Umbilical cord (tissue), 2 donors: ENCODE data around the gene OSBPL10. TPM values are rescaled to one million over a fixed set of nuclear protein-coding genes. Genes with fewer than 3 reads are reported as not detected.
"Not testable (repeated sequence)": the region's sequence is repeated elsewhere in the genome, so short reads cannot be mapped to it uniquely, and the experiment has no call there.

Experiments used
- DNase-seq: peaks from one replicate; pipeline ENCODE4 v3.0.0-alpha.2; 2015; ENCODE audit warnings: low spot score
- total RNA-seq: library from RNA; depleted of rRNA; stranded (reverse); fragments of >200 nt; gene quantifications from one replicate; pipeline ENCODE4 v1.2.3, GENCODE V29; 2014; ENCODE audit warnings: low replicate concordance; ENCODE audit not compliant: insufficient read depth

Gene OSBPL10
- total RNA-seq, 1 donor from 2014 or later: 25.0 TPM

GRCh38 chr3:31892916-31893573 is 88.0 kb downstream of the OSBPL10 start:
- no peak for DNase-seq

- DNase-seq: no peak
These were observed 88.6 kb downstream of the OSBPL10 start for GRCh38 chr3:31892500-31892899.

- DNase-seq: peak; percentile 69
These were observed 89.1 kb downstream of the OSBPL10 start for GRCh38 chr3:31891876-31892455.

DNA sequence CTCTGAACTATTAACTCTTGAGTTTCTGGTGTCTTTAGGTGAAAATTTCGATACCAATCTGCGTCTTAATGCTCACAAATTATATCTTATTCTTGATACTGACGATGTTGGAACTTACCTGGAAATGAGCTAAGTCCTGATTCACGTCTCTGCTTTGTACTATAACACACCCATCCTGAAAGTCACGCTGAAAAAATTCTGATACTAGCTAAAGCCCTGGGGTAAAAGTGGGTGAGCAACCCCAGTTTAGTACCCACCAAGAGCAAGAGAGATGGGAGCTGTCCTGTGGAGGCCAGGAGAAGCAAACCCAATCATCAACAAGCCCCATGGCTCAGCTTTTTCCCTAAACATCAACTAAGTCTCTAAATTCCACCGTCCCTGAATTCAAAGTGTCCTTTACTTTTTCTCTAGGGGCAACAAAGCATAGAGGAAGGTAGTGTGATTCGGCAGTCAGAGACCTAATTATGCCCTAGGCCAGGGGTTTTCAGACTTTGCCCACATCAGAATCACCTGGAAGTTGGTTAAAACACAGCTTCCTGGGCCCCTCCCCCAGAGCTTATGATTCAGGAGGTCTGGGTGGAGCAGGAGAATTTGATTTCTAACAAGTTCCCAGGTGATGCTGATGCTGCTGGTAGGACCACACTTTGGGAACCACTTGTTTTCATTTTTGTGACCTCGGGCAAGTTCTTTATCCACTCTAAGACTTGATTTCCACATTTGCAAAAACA is 90.2 kb downstream of the OSBPL10 start:
- no peak for DNase-seq

- DNase-seq: no peak
These were observed 91.1 kb downstream of the OSBPL10 start for GRCh38 chr3:31890007-31890406.

DNA sequence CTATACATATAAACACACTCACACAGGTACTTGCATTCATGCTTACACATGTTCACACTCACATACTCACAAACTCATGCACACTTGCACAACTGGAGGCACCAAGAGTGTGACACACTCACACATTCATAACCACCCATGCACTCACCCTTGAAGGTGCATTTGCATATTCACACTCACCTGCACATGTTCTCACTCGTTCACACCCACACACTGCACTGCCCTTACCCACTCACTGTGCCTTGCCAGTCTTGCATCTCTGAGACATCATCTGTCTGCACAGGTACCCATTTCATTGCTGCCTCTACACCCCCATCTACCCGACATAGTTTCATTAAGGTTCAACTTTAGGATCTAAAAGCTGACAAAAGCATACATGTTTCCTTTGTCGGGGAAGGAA is 95.8 kb downstream of the OSBPL10 start:
- DNase-seq: no peak

DNA sequence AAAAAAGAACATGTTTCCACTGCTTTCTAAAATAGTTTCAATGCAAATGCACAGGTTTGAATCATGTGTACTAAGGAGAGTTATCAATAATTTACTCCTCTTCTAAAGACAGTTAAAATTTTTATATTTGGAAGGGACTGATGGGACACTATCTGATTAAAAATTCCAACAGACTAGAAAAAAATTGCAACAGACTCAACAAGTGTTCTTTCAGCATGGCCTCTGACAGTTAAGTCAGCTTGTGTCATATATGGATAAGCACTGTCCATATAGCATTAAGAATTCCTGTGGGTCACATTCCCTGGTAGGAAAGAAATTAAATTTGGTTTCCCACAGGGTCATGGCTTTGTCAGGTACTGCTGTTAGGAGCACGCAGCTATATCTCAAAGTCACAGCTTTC is 96.8 kb downstream of the OSBPL10 start:
- no peak for DNase-seq

DNA sequence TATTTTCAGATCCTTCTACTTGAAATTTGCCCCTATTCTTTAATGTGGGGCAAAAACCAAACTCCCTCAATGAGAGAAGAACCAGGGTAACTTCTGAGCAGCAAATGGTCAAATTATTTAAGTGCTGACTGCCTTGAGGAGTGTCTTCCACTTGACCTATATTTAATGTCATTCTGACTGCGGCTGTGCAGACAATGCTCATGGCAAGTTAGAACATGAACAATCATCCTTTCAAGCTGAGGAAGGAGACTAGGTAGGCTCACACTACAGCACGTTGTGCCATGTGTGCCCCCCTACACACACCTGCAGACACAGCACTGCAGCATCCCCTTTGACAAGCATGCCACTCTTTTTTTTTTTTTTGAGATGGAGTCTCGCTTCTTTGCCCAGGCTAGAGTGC is 98.2 kb downstream of the OSBPL10 start:
- DNase-seq: no peak

DNA sequence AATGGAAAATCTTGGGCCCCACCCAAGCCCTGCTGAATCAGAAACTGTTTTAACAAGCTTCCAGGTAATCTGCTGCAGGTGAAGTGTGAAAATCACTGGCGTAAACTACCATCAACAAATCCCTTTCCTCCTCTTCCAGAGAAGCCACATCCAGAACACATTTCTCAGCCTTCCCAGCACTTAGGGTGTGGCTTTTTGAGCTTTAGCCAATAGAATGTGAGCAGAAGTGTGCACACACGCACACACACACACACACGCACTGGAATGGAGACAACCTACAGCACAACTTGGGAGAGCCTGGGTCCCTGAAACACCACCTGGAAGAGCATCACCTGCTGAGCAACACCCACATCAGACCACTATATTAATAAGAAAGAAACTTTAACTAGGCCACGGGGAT is 98.6 kb downstream of the OSBPL10 start:
- DNase-seq: no peak

- DNase-seq: no peak
These were observed 100.5 kb downstream of the OSBPL10 start for GRCh38 chr3:31880482-31881078.

DNA sequence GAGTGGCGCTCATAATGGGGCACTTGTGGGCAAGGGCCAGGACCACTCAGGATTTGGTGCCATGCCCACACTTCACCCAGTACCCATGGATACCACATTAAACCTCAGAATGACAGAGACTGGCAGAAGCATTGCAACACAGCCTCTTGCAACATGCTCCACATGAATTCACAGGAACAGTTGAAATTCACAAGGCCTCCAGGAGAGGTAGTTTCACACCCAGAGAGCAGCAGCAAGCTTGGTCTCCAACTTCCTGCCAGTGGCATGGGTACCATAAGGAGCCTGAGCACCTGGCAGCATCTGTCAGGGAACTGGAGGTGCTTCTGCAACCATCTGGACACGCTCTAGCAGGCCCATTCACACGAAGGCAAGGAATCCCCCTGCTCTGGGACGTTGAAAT is 101.0 kb downstream of the OSBPL10 start:
- DNase-seq: no peak

DNA sequence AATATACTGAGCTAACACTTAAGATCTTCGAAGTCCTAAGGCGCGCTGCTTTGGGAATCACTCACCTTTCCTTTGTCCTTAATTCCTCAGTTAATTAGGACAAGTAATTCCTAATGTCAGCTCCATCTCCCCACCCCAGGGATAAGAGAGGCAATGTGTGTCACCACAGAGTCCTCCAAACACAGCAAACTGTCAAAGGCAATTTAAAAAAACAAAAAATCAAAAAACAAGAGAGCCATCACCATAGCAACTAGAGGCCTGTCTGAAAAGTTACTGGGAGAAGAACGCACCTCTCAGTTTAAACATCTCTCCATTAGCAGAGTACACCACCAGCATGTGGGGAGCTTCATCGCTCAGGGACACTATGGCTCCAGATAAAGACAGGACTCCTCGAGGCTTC is 101.7 kb downstream of the OSBPL10 start:
- DNase-seq: no peak

DNA sequence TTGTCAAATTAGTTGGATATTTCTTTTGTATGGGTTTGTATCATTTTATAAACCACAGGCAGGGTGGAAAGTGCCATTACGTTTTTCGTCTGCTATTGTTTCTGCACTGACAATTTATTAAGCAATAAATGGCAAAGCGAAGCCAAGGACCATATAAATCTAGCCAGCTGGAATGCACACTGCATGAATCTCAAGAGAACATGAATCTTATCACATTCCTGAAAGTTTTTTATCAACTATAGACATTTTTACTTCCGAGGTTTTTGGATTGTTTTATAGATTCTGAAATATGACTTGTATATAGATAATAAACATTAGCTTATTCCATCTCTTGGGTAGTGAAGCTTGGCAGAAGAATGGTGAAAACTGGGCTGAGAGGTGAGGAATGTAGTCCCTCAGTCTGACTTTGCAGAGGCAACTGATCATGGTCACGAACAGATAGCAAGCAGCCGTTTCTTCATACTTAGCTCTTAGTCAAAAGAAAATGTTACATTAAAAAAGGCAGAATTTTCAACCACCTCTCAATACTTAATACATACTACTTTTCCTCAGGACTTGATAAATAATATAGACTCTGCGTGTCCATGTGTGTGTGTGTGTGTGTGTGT is 102.7 kb downstream of the OSBPL10 start:
- peak; percentile 50 for DNase-seq

- DNase-seq: no peak
These were observed 104.7 kb downstream of the OSBPL10 start for GRCh38 chr3:31876331-31876730.

- DNase-seq: no peak
These were observed 105.6 kb downstream of the OSBPL10 start for GRCh38 chr3:31875437-31875836.

DNA sequence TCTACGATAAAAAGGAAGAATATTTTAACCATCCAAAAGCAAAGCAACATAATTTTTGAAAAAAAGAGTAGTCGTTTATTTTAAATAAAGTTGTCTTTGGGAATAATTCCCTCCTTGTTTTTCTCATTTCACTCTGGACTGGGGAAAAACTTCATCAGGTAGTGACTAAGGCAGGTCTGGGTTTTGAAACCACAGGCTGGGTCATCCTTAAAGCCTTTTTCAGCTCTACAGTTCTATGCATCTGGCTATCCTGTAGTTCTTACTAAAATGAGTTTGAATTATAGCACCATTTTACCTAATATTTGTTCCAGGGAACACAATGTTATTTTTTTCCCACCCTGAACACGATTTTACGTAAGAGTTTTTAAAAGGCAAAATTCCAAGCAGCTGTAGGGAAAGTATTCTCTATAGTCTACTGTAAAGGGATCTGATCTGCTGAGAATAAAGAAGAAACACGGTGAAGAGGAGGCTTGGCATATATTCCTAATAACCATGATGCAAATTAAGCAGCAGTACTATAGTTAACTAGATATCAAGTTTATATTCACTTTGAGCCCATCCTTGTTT is 107.7 kb downstream of the OSBPL10 start:
- DNase-seq: no peak

DNA sequence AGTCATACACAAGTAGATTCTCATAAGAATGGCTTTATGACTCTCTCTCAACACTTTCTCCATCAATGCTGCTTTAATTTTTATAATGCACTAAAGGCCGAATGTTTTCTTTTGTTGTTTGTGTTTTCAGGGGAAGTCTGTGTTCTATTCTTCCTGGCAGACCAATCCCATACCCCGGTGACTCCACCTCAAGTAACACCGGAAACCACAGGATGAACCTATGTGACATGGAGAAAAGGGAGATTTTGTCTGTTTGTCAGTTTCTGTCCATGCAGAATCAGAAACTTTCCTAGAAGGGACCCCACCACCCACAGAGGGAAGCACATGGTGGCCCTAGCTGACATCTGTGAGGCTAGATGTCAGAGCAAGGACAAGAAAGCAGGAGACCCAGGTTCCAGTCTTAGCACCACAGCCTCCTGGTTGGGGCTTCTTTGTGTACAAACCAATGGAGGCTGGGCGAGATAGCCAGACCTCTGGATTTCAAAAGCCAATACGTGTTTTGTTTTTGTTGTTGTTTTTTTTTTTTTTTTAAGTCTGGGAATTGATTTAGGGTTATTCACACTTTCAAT is 109.0 kb downstream of the OSBPL10 start:
- no peak for DNase-seq

- not testable (repeated sequence) for DNase-seq
These were observed 111.0 kb downstream of the OSBPL10 start for GRCh38 chr3:31870111-31870510.

- DNase-seq: no peak
These were observed 112.8 kb downstream of the OSBPL10 start for GRCh38 chr3:31868236-31868635.

- DNase-seq: no peak
These were observed 118.3 kb downstream of the OSBPL10 start for GRCh38 chr3:31862666-31863279.

- DNase-seq: no peak
These were observed 119.2 kb downstream of the OSBPL10 start for GRCh38 chr3:31861826-31862225.
